Body of pancreas (tissue), 4 donors: Measurements from ENCODE around the gene SLC9A2.

Experiments used
- POLR2A ChIP-seq, 3 donors: fragments of 450-650 bp; IDR thresholded peaks; one replicate each; pipeline ENCODE4 v1.6.1; 2016; ENCODE audit warnings: antibody characterized with exemption in 3 of 3, mild to moderate bottlenecking in 2 of 3
- TF ChIP-seq, protein P1 (sequence below), 7 experiments: fragments of 450-650 bp in 4 of 7; fragments of 200-600 bp in 3 of 7; sonication (generic) in 3 of 7; IDR thresholded peaks; one replicate each; pipeline ENCODE4 v1.5.1; 2016 to 2019; ENCODE audit warnings: antibody characterized with exemption in 7 of 7

- TF ChIP-seq, protein P1, sequence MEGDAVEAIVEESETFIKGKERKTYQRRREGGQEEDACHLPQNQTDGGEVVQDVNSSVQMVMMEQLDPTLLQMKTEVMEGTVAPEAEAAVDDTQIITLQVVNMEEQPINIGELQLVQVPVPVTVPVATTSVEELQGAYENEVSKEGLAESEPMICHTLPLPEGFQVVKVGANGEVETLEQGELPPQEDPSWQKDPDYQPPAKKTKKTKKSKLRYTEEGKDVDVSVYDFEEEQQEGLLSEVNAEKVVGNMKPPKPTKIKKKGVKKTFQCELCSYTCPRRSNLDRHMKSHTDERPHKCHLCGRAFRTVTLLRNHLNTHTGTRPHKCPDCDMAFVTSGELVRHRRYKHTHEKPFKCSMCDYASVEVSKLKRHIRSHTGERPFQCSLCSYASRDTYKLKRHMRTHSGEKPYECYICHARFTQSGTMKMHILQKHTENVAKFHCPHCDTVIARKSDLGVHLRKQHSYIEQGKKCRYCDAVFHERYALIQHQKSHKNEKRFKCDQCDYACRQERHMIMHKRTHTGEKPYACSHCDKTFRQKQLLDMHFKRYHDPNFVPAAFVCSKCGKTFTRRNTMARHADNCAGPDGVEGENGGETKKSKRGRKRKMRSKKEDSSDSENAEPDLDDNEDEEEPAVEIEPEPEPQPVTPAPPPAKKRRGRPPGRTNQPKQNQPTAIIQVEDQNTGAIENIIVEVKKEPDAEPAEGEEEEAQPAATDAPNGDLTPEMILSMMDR (IDR thresholded peaks at IDR 0.05) = no peak
- no peak for TF ChIP-seq POLR2A (IDR thresholded peaks at IDR 0.05)
Measured at GRCh38 chr2:102717308-102718018, 98.1 kb downstream of the SLC9A2 start.
